Right renal cortex interstitium (tissue), 3 donors: ENCODE data around the gene TMEM126A. TPM values are rescaled to one million over a fixed set of nuclear protein-coding genes. Genes with fewer than 3 reads are reported as not detected.
"Not testable (repeated sequence)": the region's sequence is repeated elsewhere in the genome, so short reads cannot be mapped to it uniquely, and the experiment has no call there.

ENCODE experiments used
- DNase-seq, 3 donors: peaks; one replicate each; pipeline ENCODE4 v3.0.0-alpha.2; 2013; ENCODE audit warnings: low read depth in 3 of 3, low spot score in 2 of 3
- polyA plus RNA-seq, 3 donors: library from polyadenylated mRNA; unstranded; fragments of 120-200 nt; gene quantifications; one replicate each; pipeline ENCODE4 v1.2.1, GENCODE V29; 2013; ENCODE audit not compliant: insufficient read length in 3 of 3

Gene TMEM126A
- polyA plus RNA-seq, 3 donors: 35.1 to 38.9 (median 38.3) TPM

DNA sequence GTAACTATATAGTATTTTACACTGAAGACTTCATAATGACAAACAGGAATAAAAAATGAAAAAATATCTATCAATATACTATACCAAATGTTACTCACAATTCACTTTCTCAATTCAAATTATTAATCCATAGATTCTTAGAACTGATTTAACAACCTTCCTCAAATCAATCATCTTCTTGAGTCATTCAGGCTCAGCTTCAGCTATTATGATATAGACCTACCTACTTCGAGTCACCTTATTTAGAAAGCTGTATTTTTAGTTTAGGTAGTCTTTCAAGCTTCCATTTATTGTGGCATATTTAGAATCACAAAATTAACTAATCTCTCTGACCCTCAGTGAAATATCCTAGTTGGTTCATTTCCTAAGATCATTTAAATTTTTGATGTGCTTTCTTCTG is 9.0 kb downstream of the TMEM126A start:
- no peak for DNase-seq

DNA sequence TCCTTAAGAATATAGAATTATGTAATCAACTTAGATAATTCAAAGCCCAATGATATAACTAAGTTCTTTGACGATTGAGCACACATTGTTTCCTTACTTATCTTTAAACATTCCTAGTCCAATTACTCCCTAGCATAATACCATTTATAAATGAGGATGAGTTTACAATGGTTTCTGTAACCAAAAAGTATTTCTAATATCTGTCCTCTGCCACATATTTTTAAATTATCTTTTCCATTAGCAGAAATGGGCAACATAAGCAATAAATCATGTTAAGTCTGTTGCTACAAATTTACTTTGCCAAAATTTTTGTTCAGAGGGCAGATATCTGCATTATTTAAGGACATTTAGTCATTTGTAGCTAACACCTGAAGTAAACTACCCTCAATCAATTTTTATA is 10.4 kb downstream of the TMEM126A start:
- no peak for DNase-seq

DNA sequence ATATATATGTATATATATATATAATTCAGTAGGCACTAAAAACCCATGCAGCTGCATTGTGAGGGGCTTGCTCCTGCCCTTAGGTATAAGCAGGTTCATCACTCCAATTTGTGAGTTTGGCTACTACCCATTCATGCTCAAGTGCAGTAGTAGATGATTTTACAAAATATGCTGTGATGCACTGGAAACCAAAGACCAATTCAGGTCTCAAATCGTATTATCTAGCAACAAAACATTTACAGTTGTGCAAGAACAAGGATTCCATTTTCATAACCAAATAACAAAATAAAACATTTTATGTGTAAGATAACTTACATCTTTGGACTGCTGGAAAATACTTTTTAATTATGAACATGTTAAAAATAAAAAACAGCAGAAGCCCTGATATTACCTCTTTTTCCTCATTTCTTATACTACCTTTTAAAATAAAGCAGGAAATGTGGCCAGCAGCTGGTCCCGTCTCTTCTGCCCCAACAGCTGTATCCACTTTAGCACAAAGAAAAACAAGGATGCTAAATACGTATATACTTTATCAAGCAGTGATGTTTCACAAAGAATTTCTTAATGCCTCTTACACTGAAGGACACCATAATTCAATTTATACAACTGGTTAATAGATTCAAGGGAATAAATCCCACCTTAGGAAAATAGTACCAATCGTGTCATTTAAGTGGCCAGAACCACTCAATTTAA is 14.4 kb downstream of the TMEM126A start:
- DNase-seq: no peak

DNA sequence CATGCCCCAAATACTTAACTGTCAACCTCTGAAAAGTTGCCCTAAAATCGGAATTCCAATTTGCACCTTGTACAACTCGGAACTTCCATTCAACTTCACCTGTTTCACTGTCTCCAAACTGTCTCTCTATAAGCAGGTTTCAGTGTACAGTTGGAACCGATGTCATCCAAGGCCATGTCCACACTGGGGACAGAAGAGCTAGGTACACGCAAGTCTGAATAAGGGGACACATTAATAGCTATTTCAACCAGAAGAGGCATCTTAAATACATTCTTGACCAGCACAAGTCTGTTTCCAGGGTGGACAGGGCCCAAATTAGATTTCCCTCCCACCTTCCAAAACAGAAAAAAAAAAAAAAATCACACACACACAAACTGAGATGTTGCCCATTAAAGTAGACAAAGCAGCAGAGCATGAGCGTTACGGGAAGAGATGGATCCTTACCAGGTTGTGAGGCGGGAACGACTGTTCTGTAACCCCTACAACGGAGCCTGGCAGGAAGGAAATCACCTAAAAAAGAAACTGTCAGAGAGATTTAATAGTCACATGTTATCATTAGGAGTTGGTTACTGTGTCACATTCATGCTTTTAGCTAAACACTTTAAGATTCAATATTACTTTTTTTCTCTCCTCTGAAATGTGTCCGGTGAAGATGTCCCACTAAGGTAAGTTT is 15.4 kb downstream of the TMEM126A start:
- no peak for DNase-seq

DNA sequence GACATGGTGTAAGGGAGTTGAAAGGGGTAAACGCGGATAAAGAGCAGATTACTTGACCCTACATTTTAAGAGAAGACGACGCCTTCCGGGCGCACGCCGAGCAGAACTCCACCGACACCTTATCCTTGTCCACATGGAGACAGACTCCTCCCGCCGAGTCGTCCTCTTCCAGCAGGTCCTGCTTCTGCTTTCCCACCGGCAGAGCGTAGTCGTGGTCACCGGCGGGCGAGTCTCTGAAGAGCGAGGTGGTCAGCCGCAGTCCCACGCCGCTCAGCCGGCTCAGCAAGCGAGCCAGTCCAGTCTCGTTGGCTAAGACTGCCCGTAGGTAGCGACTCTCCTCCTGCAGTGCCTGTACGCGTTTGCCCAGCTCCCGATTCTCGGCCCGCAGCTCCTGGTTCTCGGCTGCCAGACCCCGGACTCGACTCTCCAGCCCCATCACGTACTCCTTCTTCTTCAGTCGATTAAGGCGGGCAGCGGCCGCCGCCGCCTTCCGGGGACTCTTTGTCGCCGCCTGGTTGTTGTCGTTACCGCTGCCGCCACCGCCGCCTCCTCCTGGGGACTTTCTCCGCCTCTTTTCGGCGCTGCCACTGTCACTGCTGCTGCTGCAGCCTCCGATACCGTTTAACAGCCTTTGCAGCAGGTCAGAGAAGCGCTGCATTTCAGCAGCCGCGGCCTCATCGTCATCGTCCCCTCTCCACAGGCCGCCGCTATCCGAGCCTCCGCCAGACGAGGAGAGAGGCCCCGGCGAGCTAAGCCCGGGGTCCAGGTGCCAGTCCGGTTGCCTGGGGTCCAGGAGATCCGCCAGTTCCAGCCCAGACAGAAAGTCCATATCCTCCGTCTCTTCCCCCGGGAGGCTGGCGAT is 16.2 kb downstream of the TMEM126A start:
- peak in 1 of 3 donors; percentile 66 for DNase-seq

DNA sequence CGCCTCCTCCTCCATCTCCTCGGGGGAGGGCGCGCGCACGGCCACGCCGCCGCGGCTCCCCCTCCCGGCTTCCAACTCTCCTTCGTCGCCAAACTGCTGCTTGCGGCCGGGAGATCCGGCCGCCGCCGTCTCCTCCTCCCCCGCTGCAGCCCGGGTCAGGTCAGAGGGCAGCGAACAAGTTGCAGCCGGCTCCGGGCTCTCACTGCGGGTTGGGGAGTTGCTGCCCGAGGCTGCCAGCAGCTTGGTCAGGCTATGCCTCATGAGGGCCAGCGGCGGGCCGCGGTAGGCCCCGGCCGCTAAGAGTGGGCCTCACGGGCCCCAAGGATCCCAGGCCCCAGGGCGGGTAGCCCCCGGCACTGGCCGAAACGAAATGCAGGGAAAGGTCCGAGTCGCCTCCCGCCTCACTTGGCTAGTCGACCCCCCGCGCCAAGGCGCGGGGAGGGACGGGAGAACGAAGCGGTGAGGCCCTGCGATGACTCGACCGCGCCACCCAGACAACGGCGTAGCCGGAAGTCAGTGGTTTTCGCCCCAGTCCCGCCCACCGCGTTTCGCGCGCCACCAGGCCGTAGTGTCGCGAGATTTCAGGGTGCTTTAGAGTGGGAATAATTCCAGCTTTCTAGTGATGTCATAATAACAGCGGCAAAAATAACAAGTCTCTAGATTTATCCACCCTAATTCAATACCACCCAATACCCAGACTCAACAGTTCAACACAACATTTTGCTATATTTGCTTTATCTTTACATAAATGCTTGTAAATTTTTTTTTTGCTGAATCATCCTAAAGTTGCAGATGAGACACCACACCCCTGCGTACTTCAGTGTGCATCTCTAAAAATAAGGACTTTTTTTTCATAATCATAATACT is 17.1 kb downstream of the TMEM126A start, which contains the start of gene CREBZF:
TSS of gene CREBZF (minus strand) at position 515 of the 867 bp plus-strand sequence. CDS start at position 261, 254 bp downstream.
- DNase-seq: peak; percentile 89 to 95 (median 92)

DNA sequence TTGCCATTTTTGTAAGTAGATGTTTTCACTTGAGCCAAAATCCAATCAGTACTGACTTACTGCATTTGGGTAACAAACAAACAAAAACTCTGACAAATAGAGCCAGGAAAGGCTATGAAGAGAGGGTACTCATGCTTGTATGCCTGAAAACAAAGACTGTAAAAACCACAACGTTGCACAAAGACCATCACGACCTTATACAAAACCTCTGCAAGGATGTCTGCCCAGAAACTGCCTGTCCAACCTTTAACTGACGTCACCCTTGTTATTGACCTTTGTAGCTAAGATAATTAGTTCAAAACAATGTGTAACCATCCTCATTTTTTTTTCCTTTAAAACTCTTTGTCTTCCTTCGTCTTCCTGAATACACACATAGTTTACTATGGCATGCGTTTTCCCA is 18.0 kb downstream of the TMEM126A start:
- no peak for DNase-seq

DNA sequence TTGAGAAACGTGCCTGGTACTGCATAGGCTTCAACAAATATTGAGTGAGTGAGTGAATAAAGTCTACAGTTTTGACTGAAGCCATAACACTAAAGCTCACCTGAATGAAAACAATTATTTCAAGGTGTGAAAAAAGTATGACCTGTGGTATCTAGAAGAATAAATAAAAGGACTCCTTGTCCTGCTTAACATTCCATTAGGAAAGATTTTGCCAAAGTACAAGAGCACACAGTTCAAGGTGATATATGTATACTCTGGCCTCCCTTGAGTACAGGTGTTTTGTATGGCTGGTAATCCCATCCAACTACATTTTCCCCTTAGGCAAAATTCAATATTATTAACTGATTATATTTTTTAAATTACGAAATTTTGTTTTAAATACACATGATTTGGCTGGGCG is 18.9 kb downstream of the TMEM126A start:
- no peak for DNase-seq

DNA sequence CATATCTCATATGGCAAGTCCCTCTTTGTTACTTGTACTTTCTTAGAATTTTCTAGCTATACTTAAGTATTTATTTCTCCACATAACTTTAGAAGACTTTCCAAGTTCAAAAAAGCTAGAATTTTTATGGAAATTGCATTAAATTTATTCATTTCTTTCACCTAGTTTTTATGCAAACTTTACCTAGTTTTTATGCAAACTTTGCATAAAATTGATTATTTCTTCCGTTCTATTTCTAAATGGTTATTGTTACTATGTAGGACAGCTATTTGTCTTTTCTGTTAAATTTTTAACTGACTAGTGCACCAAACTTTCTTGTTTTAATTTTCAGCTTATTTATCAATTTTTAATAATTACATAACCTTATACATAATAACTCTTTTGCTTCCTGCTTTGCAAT is 20.4 kb downstream of the TMEM126A start:
- no peak for DNase-seq

DNA sequence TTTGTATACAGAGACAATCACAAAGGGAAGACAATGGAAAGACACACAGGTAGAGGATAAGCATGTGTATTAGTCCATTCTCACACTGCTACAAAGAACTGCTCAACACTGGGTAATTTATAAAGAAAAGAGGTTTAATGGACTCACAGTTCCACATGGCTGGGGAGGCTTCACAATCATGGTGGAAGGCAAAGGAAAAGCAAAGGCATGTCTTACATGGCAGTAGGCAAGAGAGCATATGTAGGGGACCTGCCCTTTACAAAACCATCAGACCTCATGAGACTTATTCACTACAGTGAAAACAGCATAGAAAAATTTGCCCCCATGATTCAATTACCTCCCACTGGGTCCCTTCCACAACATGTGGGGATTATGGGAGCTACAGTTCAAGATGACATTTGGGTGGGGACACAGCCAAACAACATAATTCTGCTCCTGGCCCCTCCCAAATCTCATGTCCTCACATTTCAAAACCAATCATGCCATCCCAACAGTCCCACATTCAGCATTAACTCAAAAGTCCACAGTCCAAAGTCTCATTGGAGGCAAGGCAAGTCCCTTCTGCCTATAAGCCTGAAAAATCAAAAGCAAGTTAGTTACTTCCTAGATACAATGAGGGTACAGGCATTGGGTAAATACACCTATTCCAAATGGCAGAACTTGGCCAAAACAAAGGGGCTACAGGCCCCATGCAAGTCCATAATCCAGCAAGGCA is 23.3 kb downstream of the TMEM126A start:
- DNase-seq: not testable (repeated sequence)

DNA sequence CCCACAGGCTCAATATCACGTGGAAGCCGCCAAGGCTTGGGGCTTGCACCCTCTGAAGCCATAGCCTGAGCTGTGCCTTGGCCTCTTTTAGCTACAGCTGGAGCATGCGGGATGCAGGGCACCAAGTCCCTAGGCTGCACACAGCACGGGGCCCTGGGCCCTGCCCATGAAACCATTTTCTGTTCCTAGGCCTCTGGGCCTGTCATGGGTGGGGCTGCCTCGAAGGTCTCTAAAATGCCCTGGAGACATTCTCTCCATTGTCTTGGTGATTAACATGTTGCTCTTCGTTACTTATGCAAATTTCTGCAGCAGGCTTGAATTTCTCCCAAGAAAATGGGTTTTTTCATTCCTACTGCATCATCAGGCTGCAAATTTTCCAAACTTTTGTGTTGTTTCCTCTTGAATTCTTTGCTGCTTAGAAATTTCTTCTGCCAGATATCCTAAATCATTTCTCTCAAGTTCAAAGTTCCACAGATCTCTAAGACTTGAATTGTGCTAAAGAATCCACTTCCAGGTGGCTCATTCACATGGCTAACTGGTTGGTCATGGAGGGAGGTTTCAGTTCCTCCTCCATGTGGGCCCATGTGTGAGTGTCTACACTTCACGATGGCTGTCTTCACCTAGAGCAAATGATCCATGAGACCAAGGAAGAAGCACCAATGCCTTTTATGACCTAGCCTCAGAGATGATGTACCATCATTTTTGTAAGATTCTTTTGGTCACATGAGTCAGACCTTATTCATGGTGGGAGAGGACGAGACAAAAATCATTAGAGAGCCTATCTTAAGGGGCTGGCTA is 24.5 kb downstream of the TMEM126A start:
- no peak for DNase-seq

DNA sequence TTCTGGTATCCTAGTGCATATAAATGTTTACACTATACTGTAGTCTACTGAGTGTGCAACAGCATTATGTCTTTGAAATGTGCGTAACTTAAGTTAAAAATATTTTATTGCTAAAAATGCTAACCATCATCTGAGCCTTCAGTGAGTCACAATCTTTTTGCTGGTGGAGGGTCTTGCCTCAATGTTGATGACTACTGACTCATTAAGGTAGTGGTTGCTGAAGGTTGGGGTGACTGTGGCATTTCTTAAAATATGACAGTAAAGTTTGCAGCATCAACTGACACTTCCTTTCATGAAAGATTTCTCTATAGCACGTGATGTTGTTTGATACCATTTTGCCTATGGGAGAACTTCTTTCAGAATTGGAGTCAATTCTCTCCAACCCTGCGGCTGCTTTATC is 25.6 kb downstream of the TMEM126A start:
- DNase-seq: no peak

DNA sequence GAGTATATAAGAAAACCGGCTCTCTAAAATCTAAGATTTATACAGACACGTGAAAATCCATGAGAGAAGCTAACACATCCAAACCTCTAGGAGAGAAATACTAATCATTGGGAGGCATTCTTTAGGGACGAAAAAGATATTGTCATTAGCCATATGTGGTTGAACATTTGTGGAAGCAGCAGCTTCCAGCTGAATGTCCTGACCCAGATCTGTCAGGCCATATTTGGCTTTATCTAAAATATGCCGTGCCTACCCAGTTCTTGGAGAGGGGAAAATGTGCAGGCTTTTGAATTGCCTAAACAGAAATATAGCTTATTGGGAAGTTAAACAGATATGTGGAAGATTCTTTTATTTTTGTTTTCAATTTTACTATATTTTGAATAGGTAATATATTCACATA is 31.8 kb downstream of the TMEM126A start:
- no peak for DNase-seq

DNA sequence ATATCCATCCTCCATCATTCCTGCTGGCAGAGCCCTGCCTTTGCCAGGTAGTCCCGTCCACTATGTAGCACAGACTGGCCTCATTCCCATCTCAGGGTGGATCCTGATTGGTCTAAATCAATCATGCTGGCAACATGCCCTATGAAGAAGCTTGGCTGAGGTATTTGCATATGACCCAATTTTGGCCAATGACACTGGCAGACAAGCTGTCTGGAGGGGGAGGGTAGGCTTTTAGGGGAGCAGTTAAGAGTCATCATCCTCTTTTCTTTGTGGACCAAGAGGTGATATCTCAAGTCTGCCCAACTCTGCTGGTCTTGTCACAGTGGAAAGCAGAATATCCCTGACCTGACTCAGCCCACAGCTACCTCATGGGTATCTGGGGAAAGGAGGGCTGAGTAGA is 33.1 kb downstream of the TMEM126A start:
- DNase-seq: no peak

DNA sequence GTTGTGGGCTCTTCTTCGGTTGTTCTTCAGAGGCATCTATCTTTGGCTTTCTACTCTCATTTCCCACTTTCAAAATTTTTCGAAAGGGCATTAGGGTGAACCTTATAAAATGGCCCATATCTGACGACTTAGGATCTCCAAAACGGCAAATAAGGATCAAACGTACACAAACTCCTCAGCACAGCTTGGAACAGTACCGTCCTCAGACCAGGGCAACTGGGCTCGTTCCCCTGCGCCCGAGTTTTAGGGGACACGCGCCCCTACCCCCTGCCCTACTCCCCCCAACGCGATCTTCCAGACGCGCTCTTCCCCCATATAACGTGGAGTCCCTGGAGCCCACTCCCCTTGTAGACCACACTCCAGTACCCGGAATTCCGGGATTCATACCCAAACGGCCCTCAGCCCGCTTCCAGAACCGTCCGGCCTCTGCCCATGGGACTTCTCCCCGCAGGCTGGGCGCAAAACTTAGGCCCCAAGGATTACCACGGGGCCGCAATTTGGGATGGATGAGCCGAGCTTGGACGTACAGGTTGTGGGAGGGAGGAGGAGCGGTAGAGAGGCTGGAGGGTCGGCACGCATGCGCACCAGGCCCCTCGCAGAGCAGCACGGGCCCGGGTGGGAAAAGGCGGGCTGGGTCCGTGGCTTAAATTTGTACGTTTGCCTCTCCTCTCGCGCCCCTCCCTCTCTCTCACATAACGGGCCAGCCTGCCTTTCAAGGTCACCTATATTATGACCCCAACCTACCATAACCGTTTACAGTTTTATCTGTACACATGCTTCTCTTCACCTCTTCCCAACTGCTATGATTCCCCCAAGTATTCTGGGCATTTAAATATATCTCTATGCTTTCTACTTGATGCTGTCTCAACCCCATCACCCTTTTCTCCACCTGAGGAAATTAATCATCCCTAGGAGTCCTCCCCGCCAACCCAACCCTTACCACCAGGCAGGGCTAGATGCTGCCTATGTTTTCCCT is 34.9 kb downstream of the TMEM126A start:
- peak in 1 of 3 donors; percentile 57 for DNase-seq

DNA sequence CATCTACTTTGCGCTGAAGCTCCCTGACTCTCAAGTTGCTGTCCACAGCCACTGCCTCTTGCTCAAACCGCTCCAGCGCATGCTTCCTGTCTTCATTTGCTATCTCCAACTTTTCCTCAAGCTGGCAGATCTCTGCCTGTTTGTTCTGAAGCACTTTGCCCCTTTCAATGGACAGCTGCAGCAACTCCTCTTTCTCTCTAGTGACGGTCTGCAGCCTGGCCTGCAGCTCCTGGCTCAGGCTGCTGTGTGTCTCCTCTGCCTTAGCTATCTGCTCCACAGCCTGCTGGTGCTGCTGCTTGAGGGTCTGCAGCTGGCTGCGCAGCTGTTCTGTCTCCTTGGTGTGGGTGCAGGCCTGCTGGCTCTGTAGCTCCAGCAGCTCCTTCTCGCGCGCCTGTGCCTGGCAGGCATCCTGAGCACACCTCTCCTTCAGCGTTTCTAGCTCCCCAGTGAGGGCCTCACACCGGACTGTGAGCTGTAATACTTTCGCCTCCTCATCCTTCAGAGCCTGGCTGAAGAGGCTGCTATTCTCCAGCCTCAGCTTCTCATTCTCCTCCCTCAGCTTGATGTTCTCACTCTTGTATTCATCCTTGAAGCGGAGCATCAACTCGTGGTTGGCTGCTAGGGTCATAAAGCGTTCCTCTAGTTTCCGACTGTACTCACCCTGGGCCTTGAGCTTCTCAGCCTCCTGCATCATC is 37.5 kb downstream of the TMEM126A start:
- DNase-seq: peak in 2 of 3 donors; percentile 56 to 66

DNA sequence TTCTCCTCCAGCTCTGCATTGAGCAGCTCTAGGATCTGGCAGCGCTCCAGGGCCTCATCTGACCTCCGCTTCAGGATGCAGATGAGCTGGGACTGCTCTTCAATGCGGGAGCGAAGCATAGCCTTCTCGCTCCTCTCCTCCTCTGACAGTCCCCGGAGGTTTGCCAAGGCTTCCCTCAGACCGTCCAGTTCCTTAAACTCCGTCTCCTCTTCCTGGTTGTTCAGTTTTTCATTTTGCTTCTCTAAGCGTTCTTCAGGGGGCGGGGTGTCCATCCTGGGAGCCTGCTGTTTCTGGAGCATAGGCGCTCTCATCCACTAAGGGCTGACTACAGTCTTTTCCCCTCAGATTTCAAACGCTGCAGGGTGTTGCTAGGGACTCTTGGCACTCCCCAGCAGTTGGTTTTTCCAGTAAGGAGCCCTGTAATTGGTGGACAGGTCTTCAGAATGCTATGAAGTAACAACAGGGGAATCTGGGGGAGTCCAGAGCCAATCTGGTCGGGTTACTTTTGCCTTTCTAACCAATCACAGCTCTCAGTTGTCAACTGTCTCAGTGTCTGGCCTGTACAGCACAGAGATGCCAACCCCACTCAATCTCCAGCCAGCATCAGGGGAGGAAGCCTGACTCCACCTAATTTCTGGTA is 38.2 kb downstream of the TMEM126A start, which contains the start of gene CCDC89:
TSS of gene CCDC89 (minus strand) at position 376 of the 640 bp plus-strand sequence. CDS start at position 311, 65 bp downstream.
- peak; percentile 66 to 87 (median 81) for DNase-seq
